DND-41 (cell line): Measurements from ENCODE around the gene ME3.

Experiments
- CTCF ChIP-seq: IDR thresholded peaks from 2 replicates; pipeline ENCODE4 v1.5.1; 2012; ENCODE audit warnings: borderline replicate concordance, low read length, moderate library complexity, mild to moderate bottlenecking; ENCODE audit not compliant: poor library complexity, severe bottlenecking; ENCODE audit errors: extremely low read depth
- EZH2 ChIP-seq: IDR thresholded peaks from 3 replicates; pipeline ENCODE4 v1.6.1; 2012; ENCODE audit warnings: borderline replicate concordance, low read depth, mild to moderate bottlenecking, moderate library complexity, low read length, inconsistent platforms; ENCODE audit not compliant: severe bottlenecking

GRCh38 chr11:86706338-86707131 is 34.1 kb upstream of the ME3 start:
- TF ChIP-seq CTCF (no peak), EZH2 (no peak)
